GM19043 (cell line): ENCODE results near the gene KNL1.

ENCODE experiments used
- ATAC-seq: cut with Tn5 transposase; IDR thresholded peaks from one replicate; pipeline ENCODE4 v1.9.1; 2021; ENCODE audit warnings: low read depth; ENCODE audit not compliant: unreplicated experiment

The KNL1 gene

GRCh38 chr15:40582726-40583246 is 11.3 kb upstream of the KNL1 start:
- ATAC-seq = no peak

- no peak for ATAC-seq
These were observed 9.9 kb upstream of the KNL1 start for GRCh38 chr15:40584191-40584590.

- ATAC-seq = no peak
These were observed 3.4 kb upstream of the KNL1 start for GRCh38 chr15:40590667-40591050.

- no peak for ATAC-seq
These were observed 2.7 kb upstream of the KNL1 start for GRCh38 chr15:40591389-40591788.

GRCh38 chr15:40593165-40593564 is 884 bp upstream of the KNL1 start:
- ATAC-seq = no peak

GRCh38 chr15:40594429-40594836 is 384 bp downstream of the KNL1 start:
- peak; percentile 32 for ATAC-seq

- no peak for ATAC-seq
These were observed 1.2 kb downstream of the KNL1 start for GRCh38 chr15:40595219-40595618.

- no peak for ATAC-seq
These were observed 1.7 kb downstream of the KNL1 start for GRCh38 chr15:40595773-40596172.

- no peak for ATAC-seq
These were observed 3.0 kb downstream of the KNL1 start for GRCh38 chr15:40597024-40597423.

GRCh38 chr15:40598126-40598525 is 4.1 kb downstream of the KNL1 start:
- ATAC-seq = no peak

- no peak for ATAC-seq
These were observed 4.6 kb downstream of the KNL1 start for GRCh38 chr15:40598672-40599071.

GRCh38 chr15:40600956-40601355 is 6.9 kb downstream of the KNL1 start:
- no peak for ATAC-seq

GRCh38 chr15:40603935-40604334 is 9.9 kb downstream of the KNL1 start:
- no peak for ATAC-seq

- ATAC-seq = no peak
These were observed 19.0 kb downstream of the KNL1 start for GRCh38 chr15:40613080-40613479.

GRCh38 chr15:40618023-40618422 is 24.0 kb downstream of the KNL1 start:
- no peak for ATAC-seq

GRCh38 chr15:40618906-40619305 is 24.9 kb downstream of the KNL1 start:
- ATAC-seq = no peak

- ATAC-seq = no peak
These were observed 29.3 kb downstream of the KNL1 start for GRCh38 chr15:40623361-40623760.

GRCh38 chr15:40630313-40630712 is 36.3 kb downstream of the KNL1 start:
- no peak for ATAC-seq

GRCh38 chr15:40633178-40633577 is 39.1 kb downstream of the KNL1 start:
- ATAC-seq = no peak

GRCh38 chr15:40637221-40637745 is 43.2 kb downstream of the KNL1 start:
- no peak for ATAC-seq

GRCh38 chr15:40639677-40640076 is 45.6 kb downstream of the KNL1 start:
- no peak for ATAC-seq

- no peak for ATAC-seq
These were observed 53.5 kb downstream of the KNL1 start for GRCh38 chr15:40647523-40647922.

- ATAC-seq = no peak
These were observed 56.4 kb downstream of the KNL1 start for GRCh38 chr15:40650479-40650878.
